ENCODE data around the gene ROBO1. TPM values are rescaled to one million over a fixed set of nuclear protein-coding genes. Genes with fewer than 3 reads are reported as not detected.
A peak's percentile ranks its signal among the peaks of the same experiment; 100 is the strongest.

ROBO1 gene
- total and polyA plus RNA-seq, 2 of the 13 experiments (the other 11 are each of a cell fraction or from before 2014, with no cell fraction given) = 52.2 to 71.0 TPM

DNA sequence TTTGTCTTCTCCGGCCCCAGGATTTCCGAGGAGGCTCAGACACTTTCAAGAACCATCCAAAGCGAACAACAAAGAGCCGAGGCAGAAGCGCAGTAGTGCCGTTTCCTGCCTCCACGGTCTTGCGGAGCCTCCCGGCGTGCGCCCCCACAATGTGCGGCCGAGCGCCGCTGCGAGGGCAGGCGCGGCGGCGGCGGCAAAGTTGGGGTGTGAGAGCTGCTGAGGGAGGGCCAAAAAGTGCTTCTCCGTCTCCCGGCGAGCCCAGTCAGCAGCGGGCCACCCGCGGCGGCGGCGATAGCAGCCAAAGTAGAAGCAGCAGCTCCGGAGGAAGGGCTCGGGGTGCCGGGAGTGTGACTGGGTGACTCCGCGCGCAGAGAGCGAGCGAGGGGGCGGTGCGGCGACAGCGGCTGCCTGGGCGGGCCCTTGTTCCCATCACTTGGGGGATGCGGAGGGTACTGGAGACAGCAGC, 749.1 kb downstream of the ROBO1 start (continued):
- TF ChIP-seq SUZ12 (IDR thresholded peaks at IDR 0.05; ENCODE audit: low read depth, low read length) (no peak), SMARCE1 (IDR thresholded peaks at IDR 0.05; ENCODE audit: borderline replicate concordance) (no peak), ETV5 (CRISPR knock-in tag; IDR thresholded peaks at IDR 0.05; ENCODE audit: borderline replicate concordance) (no peak), IKZF1 (IDR thresholded peaks at IDR 0.05) (no peak), GABPA (IDR thresholded peaks at IDR 0.05; ENCODE audit: low read depth, low read length) (no peak), GABPA (CRISPR knock-in tag; IDR thresholded peaks at IDR 0.05; ENCODE audit: low read depth) (no peak), HCFC1 (IDR thresholded peaks at IDR 0.05; ENCODE audit: low read depth, low read length) (no peak), HMG20A (CRISPR knock-in tag; IDR thresholded peaks at IDR 0.05; ENCODE audit: borderline replicate concordance) (no peak), ZNF138 (CRISPR knock-in tag; IDR thresholded peaks at IDR 0.05; ENCODE audit: low read depth) (no peak; the same call in 1 of the 2 replicates), TCF7 (IDR thresholded peaks at IDR 0.05; ENCODE audit: low read depth) (no peak), HHEX (CRISPR knock-in tag; IDR thresholded peaks at IDR 0.05) (no peak), ZNF180 (CRISPR knock-in tag; IDR thresholded peaks at IDR 0.05; ENCODE audit: borderline replicate concordance, low read depth) (no peak), SP140L (CRISPR knock-in tag; IDR thresholded peaks at IDR 0.05; ENCODE audit: borderline replicate concordance) (no peak), ZNF30 (CRISPR knock-in tag; IDR thresholded peaks at IDR 0.05) (no peak)
- TF ChIP-seq, protein P1, sequence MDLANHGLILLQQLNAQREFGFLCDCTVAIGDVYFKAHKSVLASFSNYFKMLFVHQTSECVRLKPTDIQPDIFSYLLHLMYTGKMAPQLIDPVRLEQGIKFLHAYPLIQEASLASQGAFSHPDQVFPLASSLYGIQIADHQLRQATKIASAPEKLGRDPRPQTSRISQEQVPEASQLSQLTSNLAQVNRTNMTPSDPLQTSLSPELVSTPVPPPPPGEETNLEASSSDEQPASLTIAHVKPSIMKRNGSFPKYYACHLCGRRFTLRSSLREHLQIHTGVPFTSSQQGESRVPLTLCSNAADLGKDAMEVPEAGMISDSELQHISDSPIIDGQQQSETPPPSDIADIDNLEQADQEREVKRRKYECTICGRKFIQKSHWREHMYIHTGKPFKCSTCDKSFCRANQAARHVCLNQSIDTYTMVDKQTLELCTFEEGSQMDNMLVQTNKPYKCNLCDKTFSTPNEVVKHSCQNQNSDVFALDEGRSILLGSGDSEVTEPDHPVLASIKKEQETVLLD (CRISPR knock-in tag; IDR thresholded peaks at IDR 0.05; ENCODE audit: low read depth) = no peak
- TF ChIP-seq, protein P2, sequence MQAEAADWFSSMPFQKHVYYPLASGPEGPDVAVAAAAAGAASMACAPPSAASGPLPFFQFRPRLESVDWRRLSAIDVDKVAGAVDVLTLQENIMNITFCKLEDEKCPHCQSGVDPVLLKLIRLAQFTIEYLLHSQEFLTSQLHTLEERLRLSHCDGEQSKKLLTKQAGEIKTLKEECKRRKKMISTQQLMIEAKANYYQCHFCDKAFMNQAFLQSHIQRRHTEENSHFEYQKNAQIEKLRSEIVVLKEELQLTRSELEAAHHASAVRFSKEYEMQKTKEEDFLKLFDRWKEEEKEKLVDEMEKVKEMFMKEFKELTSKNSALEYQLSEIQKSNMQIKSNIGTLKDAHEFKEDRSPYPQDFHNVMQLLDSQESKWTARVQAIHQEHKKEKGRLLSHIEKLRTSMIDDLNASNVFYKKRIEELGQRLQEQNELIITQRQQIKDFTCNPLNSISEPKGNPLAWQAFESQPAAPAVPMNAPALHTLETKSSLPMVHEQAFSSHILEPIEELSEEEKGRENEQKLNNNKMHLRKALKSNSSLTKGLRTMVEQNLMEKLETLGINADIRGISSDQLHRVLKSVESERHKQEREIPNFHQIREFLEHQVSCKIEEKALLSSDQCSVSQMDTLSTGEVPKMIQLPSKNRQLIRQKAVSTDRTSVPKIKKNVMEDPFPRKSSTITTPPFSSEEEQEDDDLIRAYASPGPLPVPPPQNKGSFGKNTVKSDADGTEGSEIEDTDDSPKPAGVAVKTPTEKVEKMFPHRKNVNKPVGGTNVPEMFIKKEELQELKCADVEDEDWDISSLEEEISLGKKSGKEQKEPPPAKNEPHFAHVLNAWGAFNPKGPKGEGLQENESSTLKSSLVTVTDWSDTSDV (CRISPR knock-in tag; IDR thresholded peaks at IDR 0.05) = no peak
- TF ChIP-seq, protein P3, sequence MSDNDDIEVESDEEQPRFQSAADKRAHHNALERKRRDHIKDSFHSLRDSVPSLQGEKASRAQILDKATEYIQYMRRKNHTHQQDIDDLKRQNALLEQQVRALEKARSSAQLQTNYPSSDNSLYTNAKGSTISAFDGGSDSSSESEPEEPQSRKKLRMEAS (IDR thresholded peaks at IDR 0.05) = peak; percentile 45; the same call in 1 of the 2 replicates
- TF ChIP-seq, protein P4, sequence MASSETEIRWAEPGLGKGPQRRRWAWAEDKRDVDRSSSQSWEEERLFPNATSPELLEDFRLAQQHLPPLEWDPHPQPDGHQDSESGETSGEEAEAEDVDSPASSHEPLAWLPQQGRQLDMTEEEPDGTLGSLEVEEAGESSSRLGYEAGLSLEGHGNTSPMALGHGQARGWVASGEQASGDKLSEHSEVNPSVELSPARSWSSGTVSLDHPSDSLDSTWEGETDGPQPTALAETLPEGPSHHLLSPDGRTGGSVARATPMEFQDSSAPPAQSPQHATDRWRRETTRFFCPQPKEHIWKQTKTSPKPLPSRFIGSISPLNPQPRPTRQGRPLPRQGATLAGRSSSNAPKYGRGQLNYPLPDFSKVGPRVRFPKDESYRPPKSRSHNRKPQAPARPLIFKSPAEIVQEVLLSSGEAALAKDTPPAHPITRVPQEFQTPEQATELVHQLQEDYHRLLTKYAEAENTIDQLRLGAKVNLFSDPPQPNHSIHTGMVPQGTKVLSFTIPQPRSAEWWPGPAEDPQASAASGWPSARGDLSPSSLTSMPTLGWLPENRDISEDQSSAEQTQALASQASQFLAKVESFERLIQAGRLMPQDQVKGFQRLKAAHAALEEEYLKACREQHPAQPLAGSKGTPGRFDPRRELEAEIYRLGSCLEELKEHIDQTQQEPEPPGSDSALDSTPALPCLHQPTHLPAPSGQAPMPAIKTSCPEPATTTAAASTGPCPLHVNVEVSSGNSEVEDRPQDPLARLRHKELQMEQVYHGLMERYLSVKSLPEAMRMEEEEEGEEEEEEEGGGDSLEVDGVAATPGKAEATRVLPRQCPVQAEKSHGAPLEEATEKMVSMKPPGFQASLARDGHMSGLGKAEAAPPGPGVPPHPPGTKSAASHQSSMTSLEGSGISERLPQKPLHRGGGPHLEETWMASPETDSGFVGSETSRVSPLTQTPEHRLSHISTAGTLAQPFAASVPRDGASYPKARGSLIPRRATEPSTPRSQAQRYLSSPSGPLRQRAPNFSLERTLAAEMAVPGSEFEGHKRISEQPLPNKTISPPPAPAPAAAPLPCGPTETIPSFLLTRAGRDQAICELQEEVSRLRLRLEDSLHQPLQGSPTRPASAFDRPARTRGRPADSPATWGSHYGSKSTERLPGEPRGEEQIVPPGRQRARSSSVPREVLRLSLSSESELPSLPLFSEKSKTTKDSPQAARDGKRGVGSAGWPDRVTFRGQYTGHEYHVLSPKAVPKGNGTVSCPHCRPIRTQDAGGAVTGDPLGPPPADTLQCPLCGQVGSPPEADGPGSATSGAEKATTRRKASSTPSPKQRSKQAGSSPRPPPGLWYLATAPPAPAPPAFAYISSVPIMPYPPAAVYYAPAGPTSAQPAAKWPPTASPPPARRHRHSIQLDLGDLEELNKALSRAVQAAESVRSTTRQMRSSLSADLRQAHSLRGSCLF (CRISPR knock-in tag; IDR thresholded peaks at IDR 0.05; ENCODE audit: borderline replicate concordance) = no peak
- TF ChIP-seq, protein P5, sequence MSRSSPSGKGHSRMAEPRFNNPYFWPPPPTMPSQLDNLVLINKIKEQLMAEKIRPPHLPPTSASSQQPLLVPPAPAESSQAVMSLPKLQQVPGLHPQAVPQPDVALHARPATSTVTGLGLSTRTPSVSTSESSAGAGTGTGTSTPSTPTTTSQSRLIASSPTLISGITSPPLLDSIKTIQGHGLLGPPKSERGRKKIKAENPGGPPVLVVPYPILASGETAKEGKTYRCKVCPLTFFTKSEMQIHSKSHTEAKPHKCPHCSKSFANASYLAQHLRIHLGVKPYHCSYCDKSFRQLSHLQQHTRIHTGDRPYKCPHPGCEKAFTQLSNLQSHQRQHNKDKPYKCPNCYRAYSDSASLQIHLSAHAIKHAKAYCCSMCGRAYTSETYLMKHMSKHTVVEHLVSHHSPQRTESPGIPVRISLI (CRISPR knock-in tag; IDR thresholded peaks at IDR 0.05; ENCODE audit: borderline replicate concordance) = no peak
